Osteoblast (primary cell): ENCODE results near the gene FBLN7. TPM values are rescaled to one million over a fixed set of nuclear protein-coding genes. Genes with fewer than 3 reads are reported as not detected.

Experiments
- DNase-seq: peaks from one replicate; pipeline ENCODE4 v3.0.0; 2011; ENCODE audit warnings: low spot score, mixed read lengths; ENCODE audit not compliant: insufficient read length; ENCODE audit errors: missing footprints
- H2AFZ ChIP-seq: 2 replicates; pipeline ENCODE4 v1.6.0; 2011; ENCODE audit warnings: mild to moderate bottlenecking, low read length
- H3K27ac ChIP-seq: 2 replicates; pipeline ENCODE4 v1.5.1; 2011; ENCODE audit warnings: mild to moderate bottlenecking, low read depth, low read length, moderate library complexity
- H3K27me3 ChIP-seq: 2 replicates; pipeline ENCODE4 v1.6.0; 2012; ENCODE audit warnings: mild to moderate bottlenecking, control low read depth, inconsistent platforms, low read length, moderate library complexity; ENCODE audit not compliant: insufficient read depth
- H3K36me3 ChIP-seq: 2 replicates; pipeline ENCODE4 v1.5.1; 2011; ENCODE audit warnings: mild to moderate bottlenecking, low read length, control low read depth, moderate library complexity; ENCODE audit not compliant: insufficient read depth
- H3K4me1 ChIP-seq: 2 replicates; pipeline ENCODE4 v1.5.1; 2011; ENCODE audit warnings: mild to moderate bottlenecking, low read length, control low read depth, moderate library complexity; ENCODE audit not compliant: insufficient read depth
- H3K4me2 ChIP-seq: 2 replicates; pipeline ENCODE4 v1.6.0; 2011; ENCODE audit warnings: mild to moderate bottlenecking, low read length; ENCODE audit not compliant: insufficient read depth
- H3K4me3 ChIP-seq: fragments of 200-600 bp; sonication (generic); 3 replicates; pipeline ENCODE4 v1.5.1; 2012; ENCODE audit warnings: mild to moderate bottlenecking, low read length, inconsistent platforms; ENCODE audit not compliant: insufficient read depth
- H3K79me2 ChIP-seq: 2 replicates; pipeline ENCODE4 v1.6.0; 2012; ENCODE audit warnings: mild to moderate bottlenecking, low read length, control low read depth, inconsistent platforms; ENCODE audit not compliant: insufficient read depth
- H3K9me3 ChIP-seq: 2 replicates; pipeline ENCODE4 v1.5.1; 2011; ENCODE audit warnings: low read depth, low read length, control low read depth
- H4K20me1 ChIP-seq: 2 replicates; pipeline ENCODE4 v1.6.0; 2012; ENCODE audit warnings: mild to moderate bottlenecking, low read length, control low read depth; ENCODE audit not compliant: insufficient read depth
- total RNA-seq: library from RNA; depleted of rRNA; stranded (reverse); fragments of >200 nt; gene quantifications from 2 replicates; pipeline ENCODE4 v1.2.3, GENCODE V29; 2012
- TF ChIP-seq, protein P1 (sequence below): IDR thresholded peaks from 2 replicates; pipeline ENCODE4 v1.5.1; 2011; ENCODE audit warnings: mild to moderate bottlenecking, low read depth, low read length, moderate library complexity; ENCODE audit errors: extremely low read depth

Gene FBLN7
- total RNA-seq, 1 donor = 5.8 TPM

DNA sequence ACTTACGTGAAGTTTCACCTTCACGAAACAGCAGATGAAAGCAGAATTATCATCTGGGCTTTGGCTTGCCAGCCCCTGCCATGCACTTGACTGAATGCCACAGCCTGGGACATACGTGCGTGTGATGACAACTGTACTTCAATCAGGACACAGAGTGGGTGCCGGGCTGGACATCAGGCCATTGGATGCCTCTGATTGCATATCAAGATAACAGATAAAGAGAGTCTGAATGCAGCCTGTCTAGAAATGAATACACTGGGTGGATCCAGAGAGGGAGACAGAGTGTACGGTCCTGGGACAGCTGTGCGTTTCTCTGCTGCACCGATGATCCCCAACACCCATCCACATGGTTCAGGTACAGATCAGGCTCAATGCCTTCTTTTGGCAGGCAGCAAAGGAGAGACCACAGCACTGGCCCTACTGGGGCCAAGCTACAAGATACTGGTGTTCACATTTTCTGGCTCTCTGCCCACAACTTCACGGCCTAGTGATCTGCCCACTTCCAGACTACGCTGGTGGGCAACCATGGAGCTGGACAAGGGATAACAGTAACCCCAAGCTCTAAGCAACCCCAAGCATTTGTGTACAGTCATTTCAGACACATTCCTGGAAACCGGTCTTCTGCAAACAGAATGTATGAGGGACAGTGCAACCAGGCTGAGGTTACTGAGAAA is 35.6 kb downstream of the FBLN7 start:
- no peaks in the 10 kb centered on the region for H3K9me3 ChIP-seq
- DNase-seq = no peak
- H2AFZ ChIP-seq = no peak overlapping the region
- H3K36me3 ChIP-seq = no peaks in the 10 kb centered on the region
- H3K79me2 ChIP-seq = no peaks in the 10 kb centered on the region
- H3K4me2 ChIP-seq = no peak overlapping the region
- TF ChIP-seq, protein P1, sequence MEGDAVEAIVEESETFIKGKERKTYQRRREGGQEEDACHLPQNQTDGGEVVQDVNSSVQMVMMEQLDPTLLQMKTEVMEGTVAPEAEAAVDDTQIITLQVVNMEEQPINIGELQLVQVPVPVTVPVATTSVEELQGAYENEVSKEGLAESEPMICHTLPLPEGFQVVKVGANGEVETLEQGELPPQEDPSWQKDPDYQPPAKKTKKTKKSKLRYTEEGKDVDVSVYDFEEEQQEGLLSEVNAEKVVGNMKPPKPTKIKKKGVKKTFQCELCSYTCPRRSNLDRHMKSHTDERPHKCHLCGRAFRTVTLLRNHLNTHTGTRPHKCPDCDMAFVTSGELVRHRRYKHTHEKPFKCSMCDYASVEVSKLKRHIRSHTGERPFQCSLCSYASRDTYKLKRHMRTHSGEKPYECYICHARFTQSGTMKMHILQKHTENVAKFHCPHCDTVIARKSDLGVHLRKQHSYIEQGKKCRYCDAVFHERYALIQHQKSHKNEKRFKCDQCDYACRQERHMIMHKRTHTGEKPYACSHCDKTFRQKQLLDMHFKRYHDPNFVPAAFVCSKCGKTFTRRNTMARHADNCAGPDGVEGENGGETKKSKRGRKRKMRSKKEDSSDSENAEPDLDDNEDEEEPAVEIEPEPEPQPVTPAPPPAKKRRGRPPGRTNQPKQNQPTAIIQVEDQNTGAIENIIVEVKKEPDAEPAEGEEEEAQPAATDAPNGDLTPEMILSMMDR = no peak
- H3K4me1 ChIP-seq = peaks cover 12% of the 10 kb centered on the region
- H3K4me3 ChIP-seq = no peak overlapping the region
- H4K20me1 ChIP-seq = no peaks in the 10 kb centered on the region
- H3K27ac ChIP-seq = no peak overlapping the region
- no peaks in the 10 kb centered on the region for H3K27me3 ChIP-seq

DNA sequence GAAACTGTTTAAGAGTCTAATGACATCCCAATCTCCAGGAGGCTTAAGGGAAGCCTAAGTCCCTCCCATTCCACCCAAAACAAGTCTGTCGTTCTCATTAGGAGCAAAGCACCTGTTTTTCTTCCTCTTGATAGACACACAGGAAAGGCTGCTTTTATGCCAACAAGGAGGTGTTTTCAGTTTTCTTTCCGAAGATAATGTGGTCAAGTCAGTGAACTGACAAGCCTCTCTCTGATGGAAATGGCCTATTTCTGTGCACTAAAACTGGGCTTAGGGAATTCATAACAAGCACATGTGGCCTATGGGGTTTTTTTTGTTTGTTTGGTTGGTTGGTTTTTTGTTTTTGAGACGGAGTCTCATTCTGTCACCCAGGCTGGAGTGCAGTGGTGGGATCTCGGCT is 36.2 kb downstream of the FBLN7 start:
- Histone ChIP-seq H3K4me1 (peaks cover 12% of the 10 kb centered on the region), H3K79me2 (no peaks in the 10 kb centered on the region), H3K9me3 (no peaks in the 10 kb centered on the region), H3K36me3 (no peaks in the 10 kb centered on the region), H2AFZ (no peak overlapping the region), H4K20me1 (no peaks in the 10 kb centered on the region), H3K27ac (no peak overlapping the region), H3K27me3 (no peaks in the 10 kb centered on the region), H3K4me2 (no peak overlapping the region), H3K4me3 (no peak overlapping the region)
- TF ChIP-seq, protein P1 = no peak
- no peak for DNase-seq

DNA sequence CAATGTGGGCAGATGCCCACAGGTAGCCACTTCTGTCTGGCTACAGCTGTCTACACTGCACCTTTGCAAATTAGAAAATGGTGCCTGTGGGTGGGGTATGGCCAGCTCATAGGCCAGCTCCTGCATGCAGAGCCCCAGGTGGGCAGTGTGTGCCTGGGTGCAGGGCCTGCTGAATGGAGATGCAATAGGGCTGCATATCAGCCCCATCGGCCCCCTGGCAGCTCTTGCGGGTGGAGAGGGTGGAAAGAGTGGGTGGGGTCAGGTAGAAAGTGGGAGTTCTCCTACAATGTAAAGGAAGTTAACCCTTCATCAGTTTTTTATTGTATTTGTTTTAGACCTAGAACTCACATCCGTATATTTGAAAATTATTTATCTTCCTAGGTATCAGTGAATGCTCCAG is 37.1 kb downstream of the FBLN7 start:
- Histone ChIP-seq H3K27ac (no peak overlapping the region), H3K4me2 (no peak overlapping the region), H3K36me3 (no peaks in the 10 kb centered on the region), H3K27me3 (no peaks in the 10 kb centered on the region), H3K9me3 (no peaks in the 10 kb centered on the region), H2AFZ (no peak overlapping the region), H4K20me1 (no peaks in the 10 kb centered on the region), H3K4me3 (no peak overlapping the region), H3K4me1 (peaks cover 12% of the 10 kb centered on the region), H3K79me2 (no peaks in the 10 kb centered on the region)
- DNase-seq = no peak
- TF ChIP-seq, protein P1 = no peak

DNA sequence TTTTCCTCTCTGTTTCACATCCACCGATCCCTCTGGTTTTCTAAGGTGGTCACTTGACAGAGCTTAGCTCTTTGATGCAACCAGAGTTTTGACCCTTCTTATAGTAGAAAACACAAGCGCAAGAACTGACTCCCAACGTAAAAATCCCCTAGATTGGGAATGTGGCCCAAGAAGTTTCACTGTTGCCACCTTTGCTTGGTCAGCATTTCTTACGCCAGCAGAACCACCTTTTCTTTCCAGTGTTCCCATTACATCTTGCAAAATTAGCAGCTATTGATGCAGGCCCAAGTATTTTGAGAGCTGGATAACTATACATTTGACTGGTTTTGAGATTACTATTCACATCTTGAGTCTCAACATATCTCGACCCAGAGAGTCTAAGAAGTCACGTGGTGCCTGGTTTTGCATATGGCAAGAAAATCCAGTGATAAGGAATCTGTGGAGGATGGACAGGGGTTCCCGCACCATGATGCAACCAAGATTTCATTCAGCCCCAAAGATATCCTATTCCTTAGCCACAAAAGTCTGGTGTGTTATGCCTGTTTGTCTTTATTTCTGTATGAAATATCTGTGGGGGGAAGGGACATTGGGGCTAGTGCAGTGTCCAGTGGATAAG is 37.9 kb downstream of the FBLN7 start:
- Histone ChIP-seq H3K27me3 (no peaks in the 10 kb centered on the region), H3K27ac (no peak overlapping the region), H3K4me3 (no peak overlapping the region), H4K20me1 (no peaks in the 10 kb centered on the region), H3K4me1 (peaks cover 12% of the 10 kb centered on the region), H3K4me2 (no peak overlapping the region), H3K36me3 (no peaks in the 10 kb centered on the region), H2AFZ (no peak overlapping the region), H3K9me3 (no peaks in the 10 kb centered on the region), H3K79me2 (no peaks in the 10 kb centered on the region)
- TF ChIP-seq, protein P1 = no peak
- DNase-seq = no peak
